ENCODE data around the gene PELI3.

- TF ChIP-seq CTCF (IDR thresholded peaks at IDR 0.05; ENCODE audit: low read depth, low read length) (no peak), POLR2A (IDR thresholded peaks at IDR 0.05; ENCODE audit: extremely low read depth, insufficient read length) (no peak), MAX (IDR thresholded peaks at IDR 0.05; ENCODE audit: low read depth, low read length) (no peak)
Observed at GRCh38 chr11:66497206-66497605, 30.5 kb downstream of the PELI3 start.

Measured in NB4 (cell line).